ENCODE data around the gene TRIP6. TPM values are rescaled to one million over a fixed set of nuclear protein-coding genes. Genes with fewer than 3 reads are reported as not detected.
"Not testable (repeated sequence)": the region's sequence is repeated elsewhere in the genome, so short reads cannot be mapped to it uniquely, and the experiment has no call there.

TRIP6 gene
- total RNA-seq, 2 donors from 2014 or later, result 8.5 to 9.8 TPM

- peaks cover 33% of the 10 kb centered on the region for H3K4me1 Mint-ChIP-seq
- ATAC-seq (no peak), DNase-seq (no peak)
- no peaks in the 10 kb centered on the region for H3K9me3 ChIP-seq (ENCODE audit: control insufficient read depth, low read length, poor library complexity, severe bottlenecking)
- H3K36me3 Mint-ChIP-seq (ENCODE audit: low read depth), result no peaks in the 10 kb centered on the region
- no peaks in the 10 kb centered on the region for H3K27me3 Mint-ChIP-seq
- H3K4me3 Mint-ChIP-seq, result peak overlapping the region; percentile 97
- H3K27ac Mint-ChIP-seq, result peak overlapping the region; percentile 47
Observed at GRCh38 chr7:100854146-100854895, 12.9 kb upstream of the TRIP6 start.

- H3K27me3 Mint-ChIP-seq; H3K36me3 Mint-ChIP-seq (ENCODE audit: low read depth); ATAC-seq; H3K4me3 Mint-ChIP-seq; H3K9me3 ChIP-seq (ENCODE audit: control insufficient read depth, low read length, poor library complexity, severe bottlenecking); H3K27ac Mint-ChIP-seq; DNase-seq: not testable (repeated sequence)
- peaks cover 36% of the 10 kb centered on the region for H3K4me1 Mint-ChIP-seq
Observed at GRCh38 chr7:100854899-100855298, 12.3 kb upstream of the TRIP6 start.

- H3K36me3 Mint-ChIP-seq (ENCODE audit: low read depth), result no peaks in the 10 kb centered on the region
- H3K27me3 Mint-ChIP-seq, result no peaks in the 10 kb centered on the region
- H3K9me3 ChIP-seq (ENCODE audit: control insufficient read depth, low read length, poor library complexity, severe bottlenecking), result no peaks in the 10 kb centered on the region
- ATAC-seq, result no peak
- H3K4me1 Mint-ChIP-seq, result peaks cover 39% of the 10 kb centered on the region
- peak overlapping the region; percentile 12 for H3K4me3 Mint-ChIP-seq
- H3K27ac Mint-ChIP-seq, result no peak overlapping the region
- no peak for DNase-seq
Observed at GRCh38 chr7:100855515-100855914, 11.7 kb upstream of the TRIP6 start.

GRCh38 chr7:100856871-100857282 lies 10.3 kb upstream of the TRIP6 start:
- no peaks in the 10 kb centered on the region for H3K9me3 ChIP-seq (ENCODE audit: control insufficient read depth, low read length, poor library complexity, severe bottlenecking)
- Mint-ChIP-seq H3K4me1 (peaks cover 38% of the 10 kb centered on the region), H3K36me3 (ENCODE audit: low read depth) (peaks cover 3% of the 10 kb centered on the region), H3K4me3 (no peak overlapping the region), H3K27me3 (no peaks in the 10 kb centered on the region), H3K27ac (peak overlapping the region; percentile 9)
- DNase-seq, result no peak
- no peak for ATAC-seq

- H3K9me3 ChIP-seq (ENCODE audit: control insufficient read depth, low read length, poor library complexity, severe bottlenecking), result no peaks in the 10 kb centered on the region
- peaks cover 7% of the 10 kb centered on the region for H3K36me3 Mint-ChIP-seq (ENCODE audit: low read depth)
- no peak overlapping the region for H3K4me3 Mint-ChIP-seq
- H3K27me3 Mint-ChIP-seq, result no peaks in the 10 kb centered on the region
- DNase-seq (no peak), ATAC-seq (no peak)
- peak overlapping the region; percentile 3 for H3K27ac Mint-ChIP-seq
- peaks cover 20% of the 10 kb centered on the region for H3K4me1 Mint-ChIP-seq
Observed at GRCh38 chr7:100859856-100860255, 7.3 kb upstream of the TRIP6 start.

- Mint-ChIP-seq H3K27ac (no peak overlapping the region), H3K4me1 (peaks cover 15% of the 10 kb centered on the region), H3K36me3 (ENCODE audit: low read depth) (peaks cover 7% of the 10 kb centered on the region), H3K4me3 (no peak overlapping the region), H3K27me3 (no peaks in the 10 kb centered on the region)
- ATAC-seq, result no peak
- no peak for DNase-seq
- no peaks in the 10 kb centered on the region for H3K9me3 ChIP-seq (ENCODE audit: control insufficient read depth, low read length, poor library complexity, severe bottlenecking)
Observed at GRCh38 chr7:100860702-100861615, 6.2 kb upstream of the TRIP6 start.

- DNase-seq (no peak), ATAC-seq (no peak)
- H3K9me3 ChIP-seq (ENCODE audit: control insufficient read depth, low read length, poor library complexity, severe bottlenecking), result no peaks in the 10 kb centered on the region
- Mint-ChIP-seq H3K36me3 (ENCODE audit: low read depth) (peaks cover 7% of the 10 kb centered on the region), H3K27me3 (no peaks in the 10 kb centered on the region), H3K27ac (no peak overlapping the region), H3K4me1 (peaks cover 15% of the 10 kb centered on the region), H3K4me3 (no peak overlapping the region)
Observed at GRCh38 chr7:100861616-100861985, 5.6 kb upstream of the TRIP6 start.

GRCh38 chr7:100863406-100863950 lies 3.7 kb upstream of the TRIP6 start:
- no peak for ATAC-seq
- no peak for DNase-seq
- H3K9me3 ChIP-seq (ENCODE audit: control insufficient read depth, low read length, poor library complexity, severe bottlenecking), result no peaks in the 10 kb centered on the region
- Mint-ChIP-seq H3K27me3 (no peaks in the 10 kb centered on the region), H3K27ac (no peak overlapping the region), H3K4me1 (peaks cover 18% of the 10 kb centered on the region), H3K36me3 (ENCODE audit: low read depth) (peaks cover 7% of the 10 kb centered on the region), H3K4me3 (no peak overlapping the region)

- Mint-ChIP-seq H3K4me1 (peaks cover 15% of the 10 kb centered on the region), H3K27ac (no peak overlapping the region), H3K4me3 (no peak overlapping the region), H3K36me3 (ENCODE audit: low read depth) (peaks cover 7% of the 10 kb centered on the region), H3K27me3 (no peaks in the 10 kb centered on the region)
- ATAC-seq (no peak), DNase-seq (no peak)
- H3K9me3 ChIP-seq (ENCODE audit: control insufficient read depth, low read length, poor library complexity, severe bottlenecking), result no peaks in the 10 kb centered on the region
Observed at GRCh38 chr7:100864263-100864845, 2.8 kb upstream of the TRIP6 start.

GRCh38 chr7:100865372-100865911 lies 1.7 kb upstream of the TRIP6 start:
- peaks cover 9% of the 10 kb centered on the region for H3K4me1 Mint-ChIP-seq
- ATAC-seq (no peak), DNase-seq (no peak)
- no peak overlapping the region for H3K27ac Mint-ChIP-seq
- no peaks in the 10 kb centered on the region for H3K27me3 Mint-ChIP-seq
- peak overlapping the region; percentile 39 for H3K4me3 Mint-ChIP-seq
- H3K9me3 ChIP-seq (ENCODE audit: control insufficient read depth, low read length, poor library complexity, severe bottlenecking), result no peaks in the 10 kb centered on the region
- peaks cover 7% of the 10 kb centered on the region for H3K36me3 Mint-ChIP-seq (ENCODE audit: low read depth)

- H3K27me3 Mint-ChIP-seq, result no peaks in the 10 kb centered on the region
- H3K36me3 Mint-ChIP-seq (ENCODE audit: low read depth), result peaks cover 4% of the 10 kb centered on the region
- DNase-seq, result no peak
- no peaks in the 10 kb centered on the region for H3K9me3 ChIP-seq (ENCODE audit: control insufficient read depth, low read length, poor library complexity, severe bottlenecking)
- peak overlapping the region; percentile 89 for H3K27ac Mint-ChIP-seq
- ATAC-seq, result peak; percentile 32
- peaks cover 7% of the 10 kb centered on the region for H3K4me1 Mint-ChIP-seq
- peak overlapping the region; percentile 86 for H3K4me3 Mint-ChIP-seq
Observed at GRCh38 chr7:100865938-100866728, 1.1 kb upstream of the TRIP6 start.

GRCh38 chr7:100866729-100867039 lies 503 bp upstream of the TRIP6 start:
- DNase-seq, result no peak
- H3K36me3 Mint-ChIP-seq (ENCODE audit: low read depth), result peaks cover 4% of the 10 kb centered on the region
- peaks cover 7% of the 10 kb centered on the region for H3K4me1 Mint-ChIP-seq
- no peaks in the 10 kb centered on the region for H3K27me3 Mint-ChIP-seq
- no peak for ATAC-seq
- H3K4me3 Mint-ChIP-seq, result peak overlapping the region; percentile 86
- H3K9me3 ChIP-seq (ENCODE audit: control insufficient read depth, low read length, poor library complexity, severe bottlenecking), result no peaks in the 10 kb centered on the region
- H3K27ac Mint-ChIP-seq, result peak overlapping the region; percentile 89
